Progenitor cell of endocrine pancreas (in vitro differentiated cells): ENCODE measurements around the gene RPLP2. TPM values are rescaled to one million over a fixed set of nuclear protein-coding genes. Genes with fewer than 3 reads are reported as not detected.

Source experiments
- DNase-seq: peaks from one replicate; pipeline ENCODE4 v3.0.0; 2021; ENCODE audit warnings: low spot score; ENCODE audit not compliant: unreplicated experiment
- H3K27ac Mint-ChIP-seq: 2 replicates; pipeline ENCODE4 v1.8.0; 2021; ENCODE audit warnings: mild to moderate bottlenecking, moderate library complexity, mixed read lengths
- H3K27me3 Mint-ChIP-seq: 2 replicates; pipeline ENCODE4 v1.8.0; 2021; ENCODE audit warnings: mixed read lengths
- H3K36me3 Mint-ChIP-seq: 2 replicates; pipeline ENCODE4 v1.8.0; 2022; ENCODE audit warnings: mixed read lengths; ENCODE audit not compliant: insufficient read depth
- H3K4me1 Mint-ChIP-seq: 2 replicates; pipeline ENCODE4 v1.8.0; 2021; ENCODE audit warnings: low read depth, mixed read lengths
- H3K4me3 Mint-ChIP-seq: 2 replicates; pipeline ENCODE4 v1.8.0; 2021; ENCODE audit warnings: low read depth, mild to moderate bottlenecking, moderate library complexity, mixed read lengths
- H3K9me3 Mint-ChIP-seq: 2 replicates; pipeline ENCODE4 v1.8.0; 2021; ENCODE audit warnings: low read depth, mixed read lengths
- total RNA-seq: library from RNA; stranded (reverse); gene quantifications from 2 replicates; pipeline ENCODE4 v1.2.1, GENCODE V29; 2021
- TF ChIP-seq, protein P1 (sequence below): fragments of 200-600 bp; sonication (generic); IDR thresholded peaks from one replicate; pipeline ENCODE4 v1.5.0; 2021; ENCODE audit warnings: antibody characterized with exemption, mild to moderate bottlenecking; ENCODE audit not compliant: unreplicated experiment

Gene RPLP2
- total RNA-seq, 1 donor from 2014 or later, result 1,463 TPM

- no peak overlapping the region for H3K4me3 Mint-ChIP-seq
- H3K9me3 Mint-ChIP-seq, result no peaks in the 10 kb centered on the region
- DNase-seq, result no peak
- H3K27me3 Mint-ChIP-seq, result no peaks in the 10 kb centered on the region
- H3K36me3 Mint-ChIP-seq, result no peaks in the 10 kb centered on the region
- TF ChIP-seq, protein P1, sequence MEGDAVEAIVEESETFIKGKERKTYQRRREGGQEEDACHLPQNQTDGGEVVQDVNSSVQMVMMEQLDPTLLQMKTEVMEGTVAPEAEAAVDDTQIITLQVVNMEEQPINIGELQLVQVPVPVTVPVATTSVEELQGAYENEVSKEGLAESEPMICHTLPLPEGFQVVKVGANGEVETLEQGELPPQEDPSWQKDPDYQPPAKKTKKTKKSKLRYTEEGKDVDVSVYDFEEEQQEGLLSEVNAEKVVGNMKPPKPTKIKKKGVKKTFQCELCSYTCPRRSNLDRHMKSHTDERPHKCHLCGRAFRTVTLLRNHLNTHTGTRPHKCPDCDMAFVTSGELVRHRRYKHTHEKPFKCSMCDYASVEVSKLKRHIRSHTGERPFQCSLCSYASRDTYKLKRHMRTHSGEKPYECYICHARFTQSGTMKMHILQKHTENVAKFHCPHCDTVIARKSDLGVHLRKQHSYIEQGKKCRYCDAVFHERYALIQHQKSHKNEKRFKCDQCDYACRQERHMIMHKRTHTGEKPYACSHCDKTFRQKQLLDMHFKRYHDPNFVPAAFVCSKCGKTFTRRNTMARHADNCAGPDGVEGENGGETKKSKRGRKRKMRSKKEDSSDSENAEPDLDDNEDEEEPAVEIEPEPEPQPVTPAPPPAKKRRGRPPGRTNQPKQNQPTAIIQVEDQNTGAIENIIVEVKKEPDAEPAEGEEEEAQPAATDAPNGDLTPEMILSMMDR, result no peak
- peak overlapping the region; percentile 33 for H3K27ac Mint-ChIP-seq
- H3K4me1 Mint-ChIP-seq, result peaks cover 2% of the 10 kb centered on the region
Observed at GRCh38 chr11:862081-862661, 52.4 kb downstream of the RPLP2 start.

Other genes starting within 250 kb of the RPLP2 start
- gene LMNTD2, start 249.2 kb upstream of the RPLP2 start, total RNA-seq, result 15.6 and 19.3 TPM in 2 replicates
- 38.2 and 40.8 TPM in 2 replicates for gene RASSF7, start 249.0 kb upstream of the RPLP2 start, total RNA-seq
- gene PHRF1, start 233.5 kb upstream of the RPLP2 start, total RNA-seq, result 44.4 and 44.9 TPM in 2 replicates
- gene IRF7, start 194.0 kb upstream of the RPLP2 start, total RNA-seq, result 8.7 and 12.6 TPM in 2 replicates
- gene CDHR5, start 185.0 kb upstream of the RPLP2 start, total RNA-seq, result 0.24 and 0.98 TPM in 2 replicates
- 2.9 and 3.8 TPM in 2 replicates for gene SCT, start 182.8 kb upstream of the RPLP2 start, total RNA-seq
- 1.1 and 2.7 TPM in 2 replicates for gene DRD4, start 172.7 kb upstream of the RPLP2 start, total RNA-seq
- gene DEAF1, start 114.7 kb upstream of the RPLP2 start, total RNA-seq, result 49.2 and 57.0 TPM in 2 replicates
- gene TMEM80, start 114.2 kb upstream of the RPLP2 start, total RNA-seq, result 29.4 and 32.6 TPM in 2 replicates
- gene EPS8L2, start 103.7 kb upstream of the RPLP2 start, total RNA-seq, result 100.0 and 111 TPM in 2 replicates
- gene TALDO1, start 62.5 kb upstream of the RPLP2 start, total RNA-seq, result 112 and 120 TPM in 2 replicates
- gene GATD1, start 32.5 kb upstream of the RPLP2 start, total RNA-seq, result 74.1 and 75.4 TPM in 2 replicates
- gene CEND1, start 19.9 kb upstream of the RPLP2 start, total RNA-seq, result not detected in 2 replicates
- 40.5 and 48.9 TPM in 2 replicates for gene SLC25A22, start 11.7 kb upstream of the RPLP2 start, total RNA-seq
- 33.3 and 35.0 TPM in 2 replicates for gene PIDD1, start 4.7 kb upstream of the RPLP2 start, total RNA-seq
- 47.3 and 51.1 TPM in 2 replicates for gene PNPLA2, start 8.9 kb downstream of the RPLP2 start, total RNA-seq
- gene CRACR2B, start 18.0 kb downstream of the RPLP2 start, total RNA-seq, result 50.9 and 52.9 TPM in 2 replicates
- gene CD151, start 23.0 kb downstream of the RPLP2 start, total RNA-seq, result 154 and 160 TPM in 2 replicates
- 89.6 and 97.9 TPM in 2 replicates for gene POLR2L, start 32.6 kb downstream of the RPLP2 start, total RNA-seq
- 24.9 and 27.7 TPM in 2 replicates for gene TSPAN4, start 32.9 kb downstream of the RPLP2 start, total RNA-seq
- 79.1 and 87.0 TPM in 2 replicates for gene CHID1, start 100.8 kb downstream of the RPLP2 start, total RNA-seq
- gene AP2A2, start 115.9 kb downstream of the RPLP2 start, total RNA-seq, result 86.6 and 88.8 TPM in 2 replicates
- gene MUC6, start 226.8 kb downstream of the RPLP2 start, total RNA-seq, result 1.6 and 1.9 TPM in 2 replicates